A673 (cell line): Measurements from ENCODE around the gene FMNL1.

Experiments used
- EZH2 ChIP-seq: fragments of 200-600 bp; sonication (generic); IDR thresholded peaks from 2 replicates; pipeline ENCODE4 v1.6.1; 2017; ENCODE audit warnings: borderline replicate concordance, low read depth, mild to moderate bottlenecking, mixed read lengths, antibody characterized with exemption, low read length; ENCODE audit not compliant: poor library complexity, severe bottlenecking
- TF ChIP-seq, protein P1 (sequence below): fragments of 300-800, 200-600 bp; sonication (generic); conservative IDR thresholded peaks from 2 replicates; pipeline ENCODE4 v1.5.1; 2017; ENCODE audit warnings: low read depth, mild to moderate bottlenecking, antibody characterized with exemption, low read length, moderate library complexity, mixed read lengths

DNA sequence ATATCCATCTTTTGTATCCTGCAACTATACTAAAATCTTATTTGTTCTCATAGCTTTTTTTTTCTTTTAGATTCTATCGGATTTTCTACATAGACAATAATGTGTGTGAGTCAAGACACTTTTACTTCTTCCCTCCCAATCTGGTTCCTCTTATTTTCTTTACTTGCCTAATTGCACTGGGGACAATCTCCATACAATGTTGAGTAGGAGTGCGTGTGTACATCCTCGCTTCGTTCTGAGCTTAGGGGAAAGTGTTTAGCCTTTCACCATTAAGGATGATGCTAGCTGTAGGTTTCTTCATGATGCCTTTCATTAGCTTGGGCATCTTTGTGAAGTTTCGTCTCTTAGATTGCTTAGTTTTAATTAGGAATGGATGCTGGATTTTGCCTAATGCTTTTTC lies 37.3 kb downstream of the FMNL1 start:
- TF ChIP-seq, protein P1, sequence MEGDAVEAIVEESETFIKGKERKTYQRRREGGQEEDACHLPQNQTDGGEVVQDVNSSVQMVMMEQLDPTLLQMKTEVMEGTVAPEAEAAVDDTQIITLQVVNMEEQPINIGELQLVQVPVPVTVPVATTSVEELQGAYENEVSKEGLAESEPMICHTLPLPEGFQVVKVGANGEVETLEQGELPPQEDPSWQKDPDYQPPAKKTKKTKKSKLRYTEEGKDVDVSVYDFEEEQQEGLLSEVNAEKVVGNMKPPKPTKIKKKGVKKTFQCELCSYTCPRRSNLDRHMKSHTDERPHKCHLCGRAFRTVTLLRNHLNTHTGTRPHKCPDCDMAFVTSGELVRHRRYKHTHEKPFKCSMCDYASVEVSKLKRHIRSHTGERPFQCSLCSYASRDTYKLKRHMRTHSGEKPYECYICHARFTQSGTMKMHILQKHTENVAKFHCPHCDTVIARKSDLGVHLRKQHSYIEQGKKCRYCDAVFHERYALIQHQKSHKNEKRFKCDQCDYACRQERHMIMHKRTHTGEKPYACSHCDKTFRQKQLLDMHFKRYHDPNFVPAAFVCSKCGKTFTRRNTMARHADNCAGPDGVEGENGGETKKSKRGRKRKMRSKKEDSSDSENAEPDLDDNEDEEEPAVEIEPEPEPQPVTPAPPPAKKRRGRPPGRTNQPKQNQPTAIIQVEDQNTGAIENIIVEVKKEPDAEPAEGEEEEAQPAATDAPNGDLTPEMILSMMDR, result no peak
- no peak for TF ChIP-seq EZH2
